Gastroesophageal sphincter (tissue), 4 donors: Measurements from ENCODE around the gene BBS1. TPM values are rescaled to one million over a fixed set of nuclear protein-coding genes. Genes with fewer than 3 reads are reported as not detected.

Experiments
- ATAC-seq: fragments of 150-250 bp; one replicate; pipeline ENCODE4 v1.9.1; 2016; ENCODE audit warnings: mild to moderate bottlenecking, moderate library complexity
- H3K27ac ChIP-seq, 4 donors: fragments of 200-600 bp; sonication (generic) in 3 of 4; 1 replicate in 3 of 4; 2 replicates in 1 of 4; pipeline ENCODE4 v1.5.1; 2016 to 2019
- H3K27me3 ChIP-seq: fragments of 200-600 bp; sonication (generic); one replicate; pipeline ENCODE4 v1.5.1; 2019
- H3K36me3 ChIP-seq, 2 donors: fragments of 200-600 bp; sonication (generic); one replicate each; pipeline ENCODE4 v1.5.1; 2019; ENCODE audit warnings: control low read depth in 1 of 2
- H3K4me1 ChIP-seq, 3 donors: fragments of 200-600 bp; sonication (generic); 1 replicate in 2 of 3; 2 replicates in 1 of 3; pipeline ENCODE4 v1.5.1; 2016 to 2019; ENCODE audit warnings: control low read depth in 2 of 3
- H3K4me3 ChIP-seq, 2 donors: fragments of 200-600 bp; sonication (generic); one replicate each; pipeline ENCODE4 v1.5.1; 2019; ENCODE audit warnings: mild to moderate bottlenecking in 1 of 2, moderate library complexity in 1 of 2
- H3K9me3 ChIP-seq, 3 donors: fragments of 200-600 bp; sonication (generic); one replicate each; pipeline ENCODE4 v1.5.1; 2017 to 2019; ENCODE audit warnings: control low read depth in 2 of 3
- CTCF ChIP-seq, 4 experiments: fragments of 200-600 bp in 2 of 4; fragments of 450-650 bp in 2 of 4; sonication (generic) in 1 of 4; IDR thresholded peaks; one replicate each; pipeline ENCODE4 v1.5.1; 2017 to 2019; ENCODE audit warnings: antibody characterized with exemption in 4 of 4, mild to moderate bottlenecking in 2 of 4, moderate library complexity in 2 of 4
- EP300 ChIP-seq: sonication (generic); formaldehyde crosslinking; IDR thresholded peaks from one replicate; pipeline ENCODE4 v1.6.1; 2017; ENCODE audit warnings: antibody characterized with exemption, mild to moderate bottlenecking
- POLR2A ChIP-seq, 2 donors: fragments of 450-650 bp; IDR thresholded peaks; one replicate each; pipeline ENCODE4 v1.6.1; 2017; ENCODE audit warnings: antibody characterized with exemption in 2 of 2, mild to moderate bottlenecking in 2 of 2, moderate library complexity in 1 of 2
- POLR2AphosphoS5 ChIP-seq: sonication (generic); formaldehyde crosslinking; IDR thresholded peaks from one replicate; pipeline ENCODE4 v1.6.1; 2017; ENCODE audit warnings: antibody characterized with exemption
- WGBS, 2 donors: methylation state at CpG; one replicate each; pipeline ENCODE4 v1.1.5; 2018; ENCODE audit warnings: low coverage in 1 of 2; 5-methylcytosine and 5-hydroxymethylcytosine counted together
- total RNA-seq, 4 donors: library from RNA; depleted of rRNA; stranded (reverse); fragments of >200 nt; gene quantifications; one replicate each; pipeline ENCODE4 v1.1.0, GENCODE V29; 2016

The BBS1 gene
- total RNA-seq, 4 donors from 2014 or later = 49.2 to 95.1 (median 82.9) TPM

GRCh38 chr11:66555416-66555815, 45.0 kb downstream of the BBS1 start:
- WGBS, 2 donors = 55% methylated on average over 1 of the region's 3 CpGs; no CpG with 5 or more reads in 1 of the 2 donors
- ATAC-seq = no peak

GRCh38 chr11:66556086-66556485, 45.7 kb downstream of the BBS1 start:
- no peak for ATAC-seq
- TF ChIP-seq CTCF (IDR thresholded peaks at IDR 0.05) (no peak), EP300 (no peak), POLR2A (IDR thresholded peaks at IDR 0.05) (no peak), POLR2AphosphoS5 (no peak)

More at GRCh38 chr11:66555416-66555815, 45.0 kb downstream of the BBS1 start:
- Histone ChIP-seq H3K4me3 (no peak overlapping the region), H3K27ac (no peak overlapping the region), H3K36me3 (no peaks in the 10 kb centered on the region), H3K27me3 (peaks cover 20% of the 10 kb centered on the region), H3K9me3 (no peaks in the 10 kb centered on the region), H3K4me1 (peaks cover 0 to 15% (median 6%) of the 10 kb centered on the region in 3 donors)
- no peak for TF ChIP-seq POLR2AphosphoS5
- TF ChIP-seq POLR2A (IDR thresholded peaks at IDR 0.05) = no peak

GRCh38 chr11:66557733-66558326, 47.4 kb downstream of the BBS1 start:
- H3K36me3 ChIP-seq = peaks cover 0 to under 1% of the 10 kb centered on the region in 2 donors
- ATAC-seq = no peak
- no peaks in the 10 kb centered on the region for H3K9me3 ChIP-seq
- WGBS, 2 donors = 87% methylated on average over 3 of the region's 24 CpGs; no CpG with 5 or more reads in 1 of the 2 donors
- no peak overlapping the region for H3K4me3 ChIP-seq
- peaks cover 20% of the 10 kb centered on the region for H3K27me3 ChIP-seq
- TF ChIP-seq POLR2A (IDR thresholded peaks at IDR 0.05) = no peak
- TF ChIP-seq POLR2AphosphoS5 = no peak
- TF ChIP-seq CTCF (IDR thresholded peaks at IDR 0.05) = no peak
- no peak for TF ChIP-seq EP300
- H3K27ac ChIP-seq = no peak overlapping the region
- H3K4me1 ChIP-seq = peaks cover 0 to 15% (median 6%) of the 10 kb centered on the region in 3 donors

More at GRCh38 chr11:66556086-66556485, 45.7 kb downstream of the BBS1 start:
- Histone ChIP-seq H3K36me3 (no peaks in the 10 kb centered on the region), H3K4me3 (no peak overlapping the region), H3K27me3 (peaks cover 20% of the 10 kb centered on the region), H3K9me3 (no peaks in the 10 kb centered on the region), H3K27ac (no peak overlapping the region), H3K4me1 (peaks cover 0 to 15% (median 6%) of the 10 kb centered on the region in 3 donors)
- 78 to 100% methylated on average over 1 to 3 of the region's 7 CpGs for WGBS, 2 donors

- Histone ChIP-seq H3K36me3 (peaks cover 0 to 16% of the 10 kb centered on the region in 2 donors), H3K27ac (no peak overlapping the region), H3K4me3 (peak overlapping the region in 1 of 2 donors; percentile 14), H3K9me3 (no peaks in the 10 kb centered on the region), H3K27me3 (peaks cover 20% of the 10 kb centered on the region), H3K4me1 (peaks cover 0 to 15% (median 6%) of the 10 kb centered on the region in 3 donors)
- TF ChIP-seq POLR2AphosphoS5 (no peak), EP300 (no peak), POLR2A (IDR thresholded peaks at IDR 0.05) (no peak), CTCF (IDR thresholded peaks at IDR 0.05) (no peak)
- ATAC-seq = peak; percentile 63
- WGBS, 2 donors = 0 to 12% methylated on average over 3 of the region's 50 CpGs
Measured at GRCh38 chr11:66559142-66559865, 48.9 kb downstream of the BBS1 start.

- H3K27ac ChIP-seq = no peak overlapping the region
- no peak for TF ChIP-seq EP300
- TF ChIP-seq POLR2AphosphoS5 = no peak
- TF ChIP-seq POLR2A (IDR thresholded peaks at IDR 0.05) = no peak
- no peak for TF ChIP-seq CTCF (IDR thresholded peaks at IDR 0.05)
- ATAC-seq = no peak
Measured at GRCh38 chr11:66559866-66560676, 49.6 kb downstream of the BBS1 start.

More at GRCh38 chr11:66559866-66560676, 49.6 kb downstream of the BBS1 start:
- Histone ChIP-seq H3K27me3 (peaks cover 20% of the 10 kb centered on the region), H3K9me3 (no peaks in the 10 kb centered on the region), H3K4me1 (peaks cover 0 to 15% (median 6%) of the 10 kb centered on the region in 3 donors), H3K36me3 (peaks cover 0 to 23% of the 10 kb centered on the region in 2 donors), H3K4me3 (no peak overlapping the region)
- no CpG with 5 or more reads among the region's 27 CpGs for WGBS, 2 donors
